Choroid plexus epithelial cell (primary cell): ENCODE data around the gene PRKD3.
"Not testable (repeated sequence)": the region's sequence is repeated elsewhere in the genome, so short reads cannot be mapped to it uniquely, and the experiment has no call there.

Experiments
- DNase-seq: peaks from one replicate; pipeline ENCODE4 v3.0.0-alpha.2; 2010; ENCODE audit warnings: low read depth
- H3K4me3 ChIP-seq: 2 replicates; pipeline ENCODE4 v1.5.1; 2011; ENCODE audit warnings: low read depth, mild to moderate bottlenecking, control low read depth, low read length, moderate library complexity
- CTCF ChIP-seq: conservative IDR thresholded peaks from 2 replicates; pipeline ENCODE4 v1.5.1; 2011; ENCODE audit warnings: low read depth, mild to moderate bottlenecking, control low read depth, inconsistent platforms, low read length, moderate library complexity

The PRKD3 gene

GRCh38 chr2:37300578-37300977 is 24.1 kb downstream of the PRKD3 start:
- no peak for DNase-seq
- H3K4me3 ChIP-seq, result no peak overlapping the region
- TF ChIP-seq CTCF, result no peak

DNA sequence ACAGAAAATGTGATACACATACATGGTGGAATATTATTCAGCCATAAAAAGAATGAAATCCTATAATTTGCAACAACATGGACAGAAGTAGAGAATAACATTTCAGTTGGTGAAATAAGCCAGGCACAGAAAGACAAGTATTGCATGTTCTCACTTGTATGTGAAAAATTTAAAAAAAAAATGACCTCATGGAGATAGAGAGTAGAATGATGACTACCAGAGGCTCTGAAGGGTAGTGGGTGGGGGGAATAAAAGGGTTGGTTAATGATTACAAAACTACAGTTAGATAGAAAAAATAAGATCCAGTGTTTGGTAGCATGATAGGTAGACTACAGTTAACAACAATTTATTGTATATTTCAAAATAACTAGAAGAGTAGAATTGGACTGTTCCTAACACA is 24.5 kb downstream of the PRKD3 start:
- no peak for TF ChIP-seq CTCF
- DNase-seq, result no peak

GRCh38 chr2:37297632-37298031 is 27.0 kb downstream of the PRKD3 start:
- no peak for TF ChIP-seq CTCF
- DNase-seq, result no peak
- H3K4me3 ChIP-seq, result no peak overlapping the region

More for the DNA sequence above, 24.5 kb downstream of the PRKD3 start:
- no peak overlapping the region for H3K4me3 ChIP-seq

GRCh38 chr2:37295469-37296073 is 29.1 kb downstream of the PRKD3 start:
- no peak for DNase-seq
- no peak overlapping the region for H3K4me3 ChIP-seq
- no peak for TF ChIP-seq CTCF

DNA sequence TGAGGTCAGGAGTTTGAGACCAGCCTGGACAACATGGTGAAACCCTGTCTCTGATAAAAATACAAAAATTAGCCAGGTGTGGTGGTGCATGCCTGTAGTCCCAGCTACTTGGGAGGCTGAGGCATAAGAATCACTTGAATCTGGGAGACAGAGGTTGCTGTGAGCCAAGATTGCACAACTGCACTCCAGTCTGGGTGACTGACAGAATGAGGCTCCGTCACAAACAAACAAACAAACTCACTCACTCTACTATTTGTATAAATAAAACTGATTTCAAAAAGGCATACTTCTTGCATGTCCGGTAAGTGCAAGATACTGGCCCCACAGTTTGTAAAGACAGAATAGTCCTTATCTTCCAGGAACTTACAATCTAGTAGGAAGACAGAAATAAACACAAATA is 29.8 kb downstream of the PRKD3 start:
- not testable (repeated sequence) for H3K4me3 ChIP-seq, DNase-seq

DNA sequence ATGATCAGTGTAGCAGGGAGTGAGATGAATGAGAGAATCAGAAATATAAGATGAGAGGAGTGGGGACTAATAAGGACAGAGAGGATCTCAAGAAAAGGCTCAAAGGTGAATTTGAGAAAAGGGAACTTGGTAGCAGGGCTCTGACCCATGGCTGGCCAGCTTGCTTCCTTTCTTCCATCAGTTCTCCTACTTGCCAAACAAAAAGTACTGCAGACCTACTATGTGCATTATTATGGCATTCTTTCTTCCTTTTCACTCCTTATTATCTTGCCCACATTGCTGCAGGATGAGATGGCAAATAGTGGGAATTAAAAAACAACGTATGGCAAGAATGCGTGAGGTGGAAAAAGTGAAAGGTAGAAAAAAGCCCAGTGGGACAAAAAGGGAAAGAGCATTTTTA is 33.0 kb downstream of the PRKD3 start:
- TF ChIP-seq CTCF, result no peak
- DNase-seq, result no peak
- H3K4me3 ChIP-seq, result no peak overlapping the region

GRCh38 chr2:37287966-37288365 is 36.7 kb downstream of the PRKD3 start:
- no peak for TF ChIP-seq CTCF
- H3K4me3 ChIP-seq, result no peak overlapping the region
- peak; percentile 36 for DNase-seq
